PC-3 (cell line): Measurements from ENCODE around the gene OR10A2.

Experiments
- CTCF ChIP-seq: fragments of 300-600 bp; sonication (generic); conservative IDR thresholded peaks from 2 replicates; pipeline ENCODE4 v1.5.1; 2017; ENCODE audit warnings: antibody characterized with exemption, low read depth, mild to moderate bottlenecking, low read length
- EZH2 ChIP-seq: fragments of 300-600 bp; sonication (generic); IDR thresholded peaks from one replicate; pipeline ENCODE4 v1.6.1; 2017; ENCODE audit warnings: antibody characterized with exemption, mild to moderate bottlenecking, low read length; ENCODE audit not compliant: unreplicated experiment
- EZH2phosphoT487 ChIP-seq: fragments of 300-600 bp; sonication (generic); IDR thresholded peaks from 2 replicates; pipeline ENCODE4 v1.6.1; 2018; ENCODE audit warnings: mild to moderate bottlenecking, antibody characterized with exemption, low read length, borderline replicate concordance

GRCh38 chr11:6856871-6857270 lies 6.0 kb upstream of the OR10A2 start:
- TF ChIP-seq EZH2 (no peak), CTCF (no peak), EZH2phosphoT487 (no peak)
